Bronchial epithelial cell (primary cell): Measurements from ENCODE around the gene SPAG17. TPM values are rescaled to one million over a fixed set of nuclear protein-coding genes. Genes with fewer than 3 reads are reported as not detected.

Experiments used
- DNase-seq: peaks from one replicate; pipeline ENCODE4 v3.0.0-alpha.2; 2010; ENCODE audit warnings: low read depth
- FAIRE-seq: peaks from 2 replicates; lab custom pipeline; 2011; peaks lifted over from hg19 to GRCh38; lab: Jason Lieb, UNC
- H3K27me3 ChIP-seq: 2 replicates; pipeline ENCODE4 v1.5.1; 2011; ENCODE audit warnings: low read length; ENCODE audit not compliant: control insufficient read depth, insufficient read depth
- H3K36me3 ChIP-seq: 2 replicates; pipeline ENCODE4 v1.5.1; 2011; ENCODE audit warnings: low read length; ENCODE audit not compliant: control insufficient read depth, insufficient read depth
- H3K4me3 ChIP-seq: 2 replicates; pipeline ENCODE4 v1.5.1; 2011; ENCODE audit warnings: mild to moderate bottlenecking, low read depth, low read length, control low read depth
- CTCF ChIP-seq: IDR thresholded peaks from 2 replicates; pipeline ENCODE4 v1.5.1; 2011; ENCODE audit warnings: mild to moderate bottlenecking, moderate library complexity, low read length, control low read depth, inconsistent platforms; ENCODE audit not compliant: insufficient read depth, severe bottlenecking
- total RNA-seq: library from RNA; depleted of rRNA; stranded (reverse); fragments of >200 nt; gene quantifications from 2 replicates; pipeline ENCODE4 v1.2.1, GENCODE V29; 2014

The SPAG17 gene
- total RNA-seq, 1 donor from 2014 or later = under 0.01 TPM

GRCh38 chr1:117967477-117967876, 217.6 kb downstream of the SPAG17 start:
- Histone ChIP-seq H3K36me3 (peaks cover 2% of the 10 kb centered on the region), H3K4me3 (no peak overlapping the region), H3K27me3 (no peaks in the 10 kb centered on the region)
- peak; percentile 38 for TF ChIP-seq CTCF
- DNase-seq = peak; percentile 60
- no peak for FAIRE-seq

GRCh38 chr1:117964290-117965038, 220.6 kb downstream of the SPAG17 start:
- H3K4me3 ChIP-seq = no peak overlapping the region
- DNase-seq (no peak), FAIRE-seq (no peak)
- H3K27me3 ChIP-seq = no peaks in the 10 kb centered on the region
- H3K36me3 ChIP-seq = peaks cover 3% of the 10 kb centered on the region
- no peak for TF ChIP-seq CTCF

GRCh38 chr1:117959364-117959763, 225.7 kb downstream of the SPAG17 start:
- no peak for FAIRE-seq
- H3K4me3 ChIP-seq = no peak overlapping the region

GRCh38 chr1:117952386-117952785, 232.6 kb downstream of the SPAG17 start:
- Histone ChIP-seq H3K36me3 (peaks cover 19% of the 10 kb centered on the region), H3K4me3 (no peak overlapping the region), H3K27me3 (no peaks in the 10 kb centered on the region)
- no peak for FAIRE-seq
- no peak for DNase-seq
- no peak for TF ChIP-seq CTCF

More at GRCh38 chr1:117959364-117959763, 225.7 kb downstream of the SPAG17 start:
- Histone ChIP-seq H3K36me3 (peaks cover 8% of the 10 kb centered on the region), H3K27me3 (no peaks in the 10 kb centered on the region)
- no peak for TF ChIP-seq CTCF
- no peak for DNase-seq

- FAIRE-seq = no peak
- no peaks in the 10 kb centered on the region for H3K27me3 ChIP-seq
- no peak for TF ChIP-seq CTCF
- no peak overlapping the region for H3K4me3 ChIP-seq
- DNase-seq = no peak
- H3K36me3 ChIP-seq = peaks cover 17% of the 10 kb centered on the region
Measured at GRCh38 chr1:117942293-117942692, 242.7 kb downstream of the SPAG17 start.

- Histone ChIP-seq H3K4me3 (no peak overlapping the region), H3K27me3 (no peaks in the 10 kb centered on the region), H3K36me3 (peaks cover 11% of the 10 kb centered on the region)
- no peak for FAIRE-seq
- no peak for TF ChIP-seq CTCF
- no peak for DNase-seq
Measured at GRCh38 chr1:117933769-117934168, 251.3 kb downstream of the SPAG17 start.
